ENCODE results near the gene FOXP2.
"Not testable (repeated sequence)": the region's sequence is repeated elsewhere in the genome, so short reads cannot be mapped to it uniquely, and the experiment has no call there.

Gene FOXP2

GRCh38 chr7:114507381-114507780, 92.8 kb downstream of the FOXP2 start:
- DNase-seq, result no peak

- no peak for DNase-seq
These were observed 93.5 kb downstream of the FOXP2 start for GRCh38 chr7:114508086-114508485.

GRCh38 chr7:114510824-114511223, 96.2 kb downstream of the FOXP2 start:
- not testable (repeated sequence) for DNase-seq

GRCh38 chr7:114519240-114519639, 104.6 kb downstream of the FOXP2 start:
- DNase-seq, result no peak

GRCh38 chr7:114522081-114522480, 107.5 kb downstream of the FOXP2 start:
- no peak for DNase-seq

- no peak for DNase-seq
These were observed 113.0 kb downstream of the FOXP2 start for GRCh38 chr7:114527589-114527988.

- peak; percentile 14 for DNase-seq
These were observed 115.5 kb downstream of the FOXP2 start for GRCh38 chr7:114530057-114530611.

GRCh38 chr7:114531326-114531725, 116.7 kb downstream of the FOXP2 start:
- no peak for DNase-seq

GRCh38 chr7:114533131-114533530, 118.5 kb downstream of the FOXP2 start:
- DNase-seq, result no peak

GRCh38 chr7:114534953-114535352, 120.3 kb downstream of the FOXP2 start:
- DNase-seq, result no peak

- DNase-seq, result peak; percentile 13
These were observed 125.0 kb downstream of the FOXP2 start for GRCh38 chr7:114539575-114539974.

- no peak for DNase-seq
These were observed 125.7 kb downstream of the FOXP2 start for GRCh38 chr7:114540291-114540690.

GRCh38 chr7:114547346-114547745, 132.7 kb downstream of the FOXP2 start:
- DNase-seq, result not testable (repeated sequence)

- DNase-seq, result no peak
These were observed 133.7 kb downstream of the FOXP2 start for GRCh38 chr7:114548081-114548980.

- no peak for DNase-seq
These were observed 140.3 kb downstream of the FOXP2 start for GRCh38 chr7:114554781-114555537.

- DNase-seq, result no peak
These were observed 152.8 kb downstream of the FOXP2 start for GRCh38 chr7:114567416-114567815.

- DNase-seq, result no peak
These were observed 154.6 kb downstream of the FOXP2 start for GRCh38 chr7:114569220-114569619.

- DNase-seq, result no peak
These were observed 159.8 kb downstream of the FOXP2 start for GRCh38 chr7:114574384-114574783.

- DNase-seq, result no peak
These were observed 160.5 kb downstream of the FOXP2 start for GRCh38 chr7:114575098-114575497.

- DNase-seq, result not testable (repeated sequence)
These were observed 166.3 kb downstream of the FOXP2 start for GRCh38 chr7:114580963-114581362.

GRCh38 chr7:114588506-114588905, 173.9 kb downstream of the FOXP2 start:
- DNase-seq, result no peak

GRCh38 chr7:114589436-114589835, 174.8 kb downstream of the FOXP2 start:
- no peak for DNase-seq

GRCh38 chr7:114590298-114590697, 175.7 kb downstream of the FOXP2 start:
- no peak for DNase-seq

- no peak for DNase-seq
These were observed 184.3 kb downstream of the FOXP2 start for GRCh38 chr7:114598946-114599345.
